AG09319 (cell line): Measurements from ENCODE around the gene RPS19.

Experiments used
- DNase-seq: peaks from one replicate; pipeline ENCODE4 v3.0.0-alpha.2; 2010; ENCODE audit warnings: low read depth; ENCODE audit errors: extremely low read depth
- TF ChIP-seq, protein P1 (sequence below): IDR thresholded peaks from 2 replicates; pipeline ENCODE4 v1.5.1; 2011; ENCODE audit warnings: low read depth, mild to moderate bottlenecking, inconsistent platforms, low read length, moderate library complexity

The RPS19 gene

GRCh38 chr19:41821003-41821735 is 38.9 kb upstream of the RPS19 start:
- no peak for DNase-seq
- TF ChIP-seq, protein P1, sequence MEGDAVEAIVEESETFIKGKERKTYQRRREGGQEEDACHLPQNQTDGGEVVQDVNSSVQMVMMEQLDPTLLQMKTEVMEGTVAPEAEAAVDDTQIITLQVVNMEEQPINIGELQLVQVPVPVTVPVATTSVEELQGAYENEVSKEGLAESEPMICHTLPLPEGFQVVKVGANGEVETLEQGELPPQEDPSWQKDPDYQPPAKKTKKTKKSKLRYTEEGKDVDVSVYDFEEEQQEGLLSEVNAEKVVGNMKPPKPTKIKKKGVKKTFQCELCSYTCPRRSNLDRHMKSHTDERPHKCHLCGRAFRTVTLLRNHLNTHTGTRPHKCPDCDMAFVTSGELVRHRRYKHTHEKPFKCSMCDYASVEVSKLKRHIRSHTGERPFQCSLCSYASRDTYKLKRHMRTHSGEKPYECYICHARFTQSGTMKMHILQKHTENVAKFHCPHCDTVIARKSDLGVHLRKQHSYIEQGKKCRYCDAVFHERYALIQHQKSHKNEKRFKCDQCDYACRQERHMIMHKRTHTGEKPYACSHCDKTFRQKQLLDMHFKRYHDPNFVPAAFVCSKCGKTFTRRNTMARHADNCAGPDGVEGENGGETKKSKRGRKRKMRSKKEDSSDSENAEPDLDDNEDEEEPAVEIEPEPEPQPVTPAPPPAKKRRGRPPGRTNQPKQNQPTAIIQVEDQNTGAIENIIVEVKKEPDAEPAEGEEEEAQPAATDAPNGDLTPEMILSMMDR, result peak; percentile 43

DNA sequence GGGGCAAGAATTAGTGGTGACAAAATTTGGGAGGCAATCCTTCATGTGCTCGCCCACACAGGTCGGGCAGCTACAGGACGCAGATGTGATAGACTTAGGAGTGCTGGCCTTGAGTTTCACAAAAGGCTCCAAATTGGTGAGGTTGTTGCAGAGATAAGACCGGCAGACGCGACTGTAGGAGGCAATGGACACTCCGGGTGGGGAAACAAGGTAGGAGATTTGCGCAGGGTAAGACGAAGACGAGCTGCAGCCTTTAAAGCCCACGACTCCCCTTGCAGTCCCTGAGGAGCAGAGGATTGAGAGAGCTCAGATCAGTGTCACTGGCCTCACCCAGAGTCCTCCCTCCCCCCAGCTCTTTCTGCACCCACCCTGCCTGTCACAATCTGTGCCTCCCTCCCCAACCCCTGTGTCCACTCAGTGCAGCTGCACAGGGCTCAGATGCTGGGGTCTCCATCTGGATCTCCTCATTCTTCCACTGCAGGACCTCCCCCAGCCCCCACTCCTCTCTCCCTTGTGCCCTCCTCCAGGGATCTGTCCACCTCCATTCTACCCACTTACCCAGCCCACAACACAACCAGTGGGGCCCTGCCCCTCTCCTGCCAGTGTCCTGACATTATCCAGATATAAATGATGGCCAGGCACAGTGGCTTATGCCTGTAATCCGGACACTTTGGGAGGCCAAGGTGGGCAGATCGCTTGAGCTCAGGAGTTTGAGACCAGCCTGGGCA is 21.9 kb upstream of the RPS19 start:
- TF ChIP-seq, protein P1, result no peak
- DNase-seq, result no peak

DNA sequence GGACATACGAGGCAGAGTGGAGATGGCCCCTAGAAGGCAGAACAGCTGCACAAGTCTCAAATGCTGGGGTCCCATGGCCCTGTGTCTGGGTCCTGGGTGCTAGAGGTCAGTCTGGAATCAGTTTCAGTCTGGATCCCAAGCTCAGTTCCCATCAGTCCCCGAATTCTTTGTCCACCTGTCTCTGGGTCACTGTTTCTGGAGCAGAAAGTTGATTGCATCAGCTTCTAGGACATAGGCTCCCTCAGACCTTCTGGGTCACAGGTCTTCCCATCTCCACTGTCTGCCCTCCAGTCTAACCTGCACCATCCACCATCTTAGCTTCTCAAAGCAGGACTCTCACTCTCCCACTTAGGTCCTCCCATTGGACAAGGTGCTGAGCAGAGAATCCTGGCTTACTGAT is 20.8 kb upstream of the RPS19 start:
- no peak for DNase-seq
- TF ChIP-seq, protein P1, result no peak

DNA sequence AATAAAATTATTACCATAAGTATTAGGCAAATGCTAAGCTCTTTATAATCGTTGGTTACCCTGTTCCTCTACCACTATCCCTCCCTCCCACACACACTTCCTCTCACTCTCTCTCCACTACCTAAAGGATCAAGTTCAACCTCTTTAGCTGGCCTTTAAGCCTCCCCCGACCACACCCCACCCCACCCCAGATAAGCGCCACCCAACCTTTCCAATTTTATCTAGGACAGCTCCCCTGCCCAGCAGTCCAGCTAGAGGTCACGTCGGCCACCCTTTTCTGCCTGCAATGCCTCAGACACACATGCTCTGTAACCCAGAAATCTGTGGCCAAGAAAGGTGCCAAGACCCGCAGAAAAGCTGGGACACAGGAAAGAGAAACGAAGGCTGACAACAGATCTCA is 16.7 kb upstream of the RPS19 start:
- TF ChIP-seq, protein P1, result no peak
- DNase-seq, result no peak

DNA sequence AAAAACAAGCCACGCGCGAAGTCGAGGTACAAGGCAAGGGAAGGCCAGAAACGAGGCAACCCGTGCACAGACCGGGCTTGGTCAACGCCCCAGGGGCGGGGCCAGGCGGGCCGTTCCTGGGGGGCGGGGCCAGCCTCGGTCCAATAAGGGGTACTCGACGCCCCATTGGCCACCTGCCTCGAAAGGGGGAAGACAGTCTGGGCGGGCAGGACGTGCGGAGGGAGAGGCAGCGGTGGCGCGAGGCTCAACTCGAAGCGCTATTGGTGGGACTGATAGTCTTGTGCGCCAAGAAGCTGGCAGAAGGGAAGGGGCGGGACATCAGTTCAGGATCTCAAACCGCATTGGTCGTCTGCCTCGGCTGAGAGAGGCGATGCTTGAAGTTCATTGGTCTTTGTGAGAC is 15.5 kb upstream of the RPS19 start, which contains the start of gene LYPD4:
Gene LYPD4, minus strand, starts transcription at position 83 of the 400 bp plus-strand sequence. CDS start 5,398 bp downstream, outside the sequence.
- TF ChIP-seq, protein P1, result no peak

GRCh38 chr19:41845001-41845050 is 15.2 kb upstream of the RPS19 start, which contains the start of gene DMRTC2:
TSS of gene DMRTC2 (plus strand) at chr19:41845042. CDS start at chr19:41847429, 2,387 bp downstream.
- TF ChIP-seq, protein P1, result no peak

More for the DNA sequence above, 15.5 kb upstream of the RPS19 start, which contains the start of gene LYPD4:
- no peak for DNase-seq

DNA sequence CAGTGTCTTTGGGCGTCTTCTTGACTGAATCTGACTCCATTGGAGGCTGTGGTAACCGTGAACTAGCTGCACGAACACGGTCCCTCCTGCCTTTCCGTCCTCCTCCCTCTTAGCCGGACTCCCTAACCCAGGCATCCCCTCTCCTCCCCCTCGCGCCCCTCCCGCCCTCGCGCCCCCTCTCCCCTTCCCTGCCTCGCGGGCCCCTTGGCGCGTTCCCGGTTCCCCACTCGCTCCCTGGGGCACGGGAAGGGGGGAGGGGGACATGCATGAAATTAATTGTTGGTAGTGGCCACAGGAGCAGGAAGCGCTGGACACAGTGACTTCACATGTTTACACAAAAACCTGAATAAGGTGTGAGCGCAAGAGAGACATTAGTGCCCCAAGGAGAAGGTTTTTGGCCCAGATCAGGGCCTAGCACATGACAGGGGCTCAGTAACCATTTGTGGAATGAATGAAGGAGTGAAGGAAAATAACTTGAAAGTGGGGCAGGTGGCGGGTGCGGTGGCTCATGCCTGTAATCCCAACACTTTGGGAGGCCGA is 14.9 kb upstream of the RPS19 start:
- TF ChIP-seq, protein P1, result no peak
- DNase-seq, result no peak

More at GRCh38 chr19:41845001-41845050, 15.2 kb upstream of the RPS19 start, which contains the start of gene DMRTC2:
- no peak for DNase-seq
